D721Med (cell line): Measurements from ENCODE around the gene OR6C76.
"Not testable (repeated sequence)": the region's sequence is repeated elsewhere in the genome, so short reads cannot be mapped to it uniquely, and the experiment has no call there.

Experiments used
- DNase-seq: peaks from one replicate; pipeline ENCODE4 v3.0.0; 2011; ENCODE audit warnings: low spot score; ENCODE audit not compliant: insufficient read length
- FAIRE-seq: peaks from 2 replicates; lab custom pipeline; 2011; peaks lifted over from hg19 to GRCh38; lab: Jason Lieb, UNC
- CTCF ChIP-seq: IDR thresholded peaks from 2 replicates; pipeline ENCODE4 v1.5.1; 2012; ENCODE audit warnings: mild to moderate bottlenecking, control low read depth; ENCODE audit not compliant: insufficient read depth; ENCODE audit errors: missing control alignments

OR6C76 gene

GRCh38 chr12:55425954-55426353, at the start of gene OR6C76:
Gene OR6C76 (plus strand): TSS chr12:55426254. CDS start chr12:55426254, 0 bp downstream.
- DNase-seq = no peak
- FAIRE-seq = no peak
- TF ChIP-seq CTCF = no peak

GRCh38 chr12:55385891-55386290, 40.2 kb upstream of the OR6C76 start:
- no peak for TF ChIP-seq CTCF
- DNase-seq (no peak), FAIRE-seq (no peak)

- DNase-seq = no peak
- FAIRE-seq = no peak
- no peak for TF ChIP-seq CTCF
Observed at GRCh38 chr12:55392032-55392795, 33.8 kb upstream of the OR6C76 start.

GRCh38 chr12:55396326-55396725, 29.7 kb upstream of the OR6C76 start:
- DNase-seq = no peak
- TF ChIP-seq CTCF = no peak
- FAIRE-seq = no peak

- no peak for TF ChIP-seq CTCF
- FAIRE-seq = no peak
- DNase-seq = no peak
Observed at GRCh38 chr12:55400229-55400628, 25.8 kb upstream of the OR6C76 start, which contains the start of gene OR6C65. Gene OR6C65 (plus strand): TSS chr12:55400529. CDS start chr12:55400529, 0 bp downstream.

- FAIRE-seq = no peak
- DNase-seq = no peak
- no peak for TF ChIP-seq CTCF
Observed at GRCh38 chr12:55407866-55408265, 18.2 kb upstream of the OR6C76 start.

- DNase-seq, FAIRE-seq: not testable (repeated sequence)
Observed at GRCh38 chr12:55409133-55409532, 16.9 kb upstream of the OR6C76 start.

GRCh38 chr12:55412138-55412537, 13.9 kb upstream of the OR6C76 start:
- not testable (repeated sequence) for FAIRE-seq, DNase-seq

GRCh38 chr12:55413498-55414388, 12.3 kb upstream of the OR6C76 start:
- not testable (repeated sequence) for DNase-seq, FAIRE-seq

GRCh38 chr12:55414396-55414823, 11.6 kb upstream of the OR6C76 start:
- not testable (repeated sequence) for DNase-seq

GRCh38 chr12:55414889-55415288, 11.2 kb upstream of the OR6C76 start:
- DNase-seq, FAIRE-seq: not testable (repeated sequence)

More at GRCh38 chr12:55414396-55414823, 11.6 kb upstream of the OR6C76 start:
- not testable (repeated sequence) for FAIRE-seq
